NCI-H446 (cell line): ENCODE data around the gene ZNF326.
A peak's percentile ranks its signal among the peaks of the same experiment; 100 is the strongest.
"Not testable (repeated sequence)": the region's sequence is repeated elsewhere in the genome, so short reads cannot be mapped to it uniquely, and the experiment has no call there.

Source experiments
- DNase-seq, 2 experiments: peaks; one replicate each; lab custom pipeline; 2025; lab: John Stamatoyannopoulos, UW

Gene ZNF326

DNA sequence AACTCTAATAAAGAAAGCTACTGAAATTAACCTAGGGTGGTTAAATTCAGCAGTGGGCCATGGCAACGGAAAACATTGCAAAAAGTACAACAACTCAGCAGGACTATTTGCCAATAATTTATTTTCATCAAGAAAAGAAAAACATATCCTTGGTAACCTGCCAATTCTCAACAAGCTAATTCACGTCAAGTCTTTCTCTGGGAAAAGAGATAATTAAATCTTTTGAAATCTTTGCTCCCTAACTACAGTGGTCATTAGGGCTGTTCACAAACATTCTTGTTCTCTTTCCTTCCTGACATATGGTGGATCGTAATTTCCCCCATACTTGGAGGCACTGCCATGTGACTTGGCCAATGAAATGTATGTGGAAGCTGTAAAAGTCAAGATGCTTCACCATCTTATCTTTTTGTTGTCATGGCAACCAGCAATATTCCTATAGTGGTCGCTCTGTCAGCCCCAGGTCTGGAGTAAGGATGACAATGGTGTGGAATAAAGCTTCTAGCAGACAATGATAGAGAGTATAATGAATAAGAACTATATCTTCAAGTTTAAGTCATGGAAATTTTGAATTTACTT is 29.6 kb upstream of the ZNF326 start:
- DNase-seq = peak; percentile 38 to 48

DNA sequence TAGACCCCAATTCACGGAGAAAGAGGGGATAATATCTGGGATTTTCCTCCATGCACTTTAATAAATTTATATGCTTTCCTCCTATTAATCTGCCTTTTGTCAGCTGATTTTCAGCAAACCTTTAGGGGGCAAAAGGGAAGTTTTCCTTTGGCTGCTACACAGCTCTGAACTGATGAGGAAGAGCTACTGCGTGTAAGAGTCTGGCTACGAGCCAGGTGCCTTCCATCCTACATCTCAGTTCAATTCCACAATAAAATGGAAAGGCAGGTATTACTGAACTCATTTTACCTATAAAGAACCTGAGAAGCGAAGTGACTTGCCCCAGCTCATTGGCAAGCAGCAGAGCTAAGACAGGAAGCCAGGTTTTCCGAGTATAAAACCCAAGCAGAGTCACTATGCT is 28.3 kb upstream of the ZNF326 start:
- no peak for DNase-seq

DNA sequence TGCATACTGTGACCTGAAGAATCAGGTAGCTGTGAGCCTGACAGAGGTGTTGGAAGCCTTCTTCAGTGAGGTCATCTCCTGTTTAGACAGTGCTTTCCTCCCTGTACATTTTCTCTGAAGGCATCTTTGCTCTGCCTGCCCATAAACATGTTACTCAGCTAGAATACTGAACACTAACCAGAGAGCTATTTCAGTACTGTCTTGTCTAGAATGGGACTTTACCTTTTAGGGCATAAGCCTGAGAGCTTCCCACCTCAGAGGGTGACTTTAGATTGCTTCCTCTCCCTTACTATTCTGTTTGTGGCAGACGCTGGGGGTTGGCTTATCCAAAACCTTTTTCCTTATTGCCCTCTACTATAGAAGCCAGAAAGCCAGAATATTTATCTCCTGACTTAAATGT is 23.3 kb upstream of the ZNF326 start:
- DNase-seq = no peak

DNA sequence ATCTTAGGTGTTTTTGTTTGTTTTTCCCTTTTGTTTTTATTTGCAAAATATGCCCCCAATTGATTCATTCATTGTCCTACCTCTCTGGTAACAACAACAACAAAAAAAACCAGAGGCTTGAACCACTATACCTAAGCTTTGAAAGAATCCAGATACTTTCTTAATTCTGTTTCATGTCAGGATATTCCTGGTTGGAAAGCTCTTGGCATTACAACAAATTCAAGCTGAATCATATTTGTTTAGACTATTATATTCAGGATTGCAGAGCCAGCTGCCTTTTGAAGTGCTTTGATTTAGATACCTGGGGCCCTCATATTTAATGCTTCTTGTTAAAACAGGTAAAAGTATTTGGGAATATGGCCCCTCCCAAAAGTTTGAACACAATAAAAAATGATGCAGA is 22.9 kb upstream of the ZNF326 start:
- no peak for DNase-seq

DNA sequence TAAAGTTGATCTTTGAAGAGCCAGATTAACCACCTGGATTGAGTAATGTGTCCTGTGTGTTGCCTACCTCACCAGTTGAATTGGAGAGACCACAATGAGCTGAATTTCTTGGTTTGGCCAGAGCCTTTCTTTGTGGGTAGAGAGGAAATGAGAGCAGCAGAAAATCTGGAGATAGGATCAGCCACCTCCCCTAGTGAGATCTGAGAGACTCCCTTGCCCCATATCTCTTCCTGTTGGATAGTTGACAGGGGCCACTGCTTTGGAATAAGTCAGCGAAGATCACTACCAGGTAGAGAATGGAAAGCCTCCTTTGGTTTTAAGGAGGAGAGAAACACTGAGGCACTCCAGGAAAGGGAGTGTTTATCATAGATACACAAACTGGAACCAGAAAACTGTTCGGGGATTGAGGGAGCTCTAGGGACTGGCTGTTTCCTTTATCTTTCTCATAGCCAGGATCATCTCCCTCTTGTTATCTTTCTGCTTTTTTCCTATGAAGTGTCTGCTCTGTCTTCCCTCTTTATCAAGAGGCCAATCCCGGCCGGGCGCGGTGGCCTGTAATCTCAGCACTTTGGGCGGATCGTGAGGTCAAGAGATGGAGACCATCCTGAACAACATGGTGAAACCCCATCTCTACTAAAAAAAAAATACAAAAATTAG is 21.3 kb upstream of the ZNF326 start:
- DNase-seq = no peak

DNA sequence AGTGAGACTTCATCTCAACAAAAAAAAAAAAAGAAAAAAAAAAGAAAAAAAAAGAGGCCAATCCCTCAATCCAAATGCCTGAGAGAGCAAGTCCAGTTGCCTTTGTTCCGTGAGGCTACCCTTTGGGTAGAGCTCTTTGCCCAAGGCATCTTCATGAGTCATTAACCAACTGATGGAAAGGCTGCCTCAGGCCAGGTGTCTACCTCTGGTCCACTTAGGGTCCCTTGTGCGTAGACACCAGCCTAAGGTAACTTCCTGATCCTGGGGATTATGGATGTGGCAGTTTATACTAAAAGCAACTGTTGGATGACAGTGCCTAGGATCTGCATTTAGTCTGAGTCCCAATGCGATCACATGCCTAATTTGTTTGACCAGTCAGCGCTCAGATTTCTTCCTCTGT is 20.7 kb upstream of the ZNF326 start:
- DNase-seq = no peak

DNA sequence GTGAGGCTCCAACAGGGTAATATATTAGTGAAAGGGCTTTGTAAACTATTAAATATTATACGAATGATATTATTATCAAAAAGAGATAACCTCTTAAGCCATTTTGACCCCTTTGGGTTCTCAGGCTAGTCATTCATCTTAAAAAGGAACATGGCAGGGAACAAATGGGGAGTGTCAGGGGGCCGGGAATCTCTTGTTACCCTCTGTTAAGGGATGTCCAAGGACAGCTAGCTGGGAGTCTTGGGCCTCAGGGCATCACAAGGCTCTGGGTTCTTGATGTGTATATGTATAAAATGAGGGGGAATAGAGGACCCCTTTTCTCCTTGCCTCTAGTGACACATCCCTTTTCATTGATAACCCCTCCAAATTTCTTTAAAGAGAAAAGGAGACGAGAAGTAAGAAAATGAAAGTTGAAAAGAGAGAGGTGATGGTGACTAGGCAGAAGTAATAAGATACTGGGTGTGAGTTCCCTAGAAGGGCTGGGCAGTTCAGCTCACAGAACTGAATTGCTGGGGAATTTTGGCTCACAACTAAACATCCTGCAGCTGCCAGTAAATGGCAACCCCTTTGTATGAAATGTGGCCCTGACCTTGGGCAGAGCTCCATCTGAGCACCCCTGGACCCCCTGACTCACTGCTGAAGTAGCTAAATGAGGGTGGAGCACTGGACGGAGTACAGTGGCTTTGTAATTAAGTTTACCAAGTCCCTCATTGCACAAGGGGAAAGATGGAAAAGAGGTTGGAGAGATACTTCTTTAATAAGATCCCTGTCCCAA is 20.0 kb upstream of the ZNF326 start:
- no peak for DNase-seq

DNA sequence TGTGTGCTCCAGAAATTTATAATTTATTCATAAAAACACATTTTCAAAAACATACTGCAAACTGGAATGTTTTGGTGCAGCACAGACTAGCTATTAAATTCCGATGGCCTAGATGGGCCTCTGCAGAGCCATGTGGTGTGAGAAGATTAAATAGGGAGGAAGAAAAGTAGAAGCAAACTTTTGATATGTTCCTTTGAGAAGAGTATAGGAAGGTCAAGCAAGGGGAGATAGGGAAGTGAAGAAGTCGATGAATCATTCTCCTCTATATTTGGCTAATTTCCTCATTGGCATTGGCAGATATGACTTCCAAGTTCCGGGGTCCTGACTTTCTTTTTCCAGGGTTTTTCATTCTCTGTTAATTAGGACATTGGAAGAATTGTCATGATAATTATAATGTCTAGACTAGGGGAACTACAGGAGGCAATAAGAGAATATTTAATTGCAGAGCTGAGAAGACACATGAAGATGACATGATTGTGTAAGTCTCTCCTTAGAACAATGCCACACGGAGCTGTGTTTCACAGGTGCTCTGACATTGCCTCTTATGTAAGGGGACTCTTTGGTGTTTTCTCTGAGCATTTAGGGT is 19.3 kb upstream of the ZNF326 start:
- no peak for DNase-seq

DNA sequence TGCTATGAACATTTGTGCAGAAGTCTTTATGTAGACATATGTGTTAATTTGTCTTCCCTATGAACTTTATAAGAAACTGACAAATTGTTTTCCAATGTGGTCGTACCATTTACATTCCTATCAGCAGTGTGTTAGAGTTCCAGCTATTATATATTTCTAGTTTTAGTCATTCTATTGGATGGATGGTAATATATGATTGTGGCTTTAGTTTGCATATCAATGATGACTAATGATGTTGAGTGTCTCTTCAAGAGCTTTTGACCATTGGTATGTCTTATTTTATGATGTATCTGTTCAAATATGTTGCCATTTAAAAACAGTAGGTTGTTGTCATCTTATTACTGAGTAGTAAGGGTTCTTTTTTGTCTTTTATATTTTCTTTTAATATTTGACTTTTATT is 16.2 kb upstream of the ZNF326 start:
- no peak for DNase-seq

DNA sequence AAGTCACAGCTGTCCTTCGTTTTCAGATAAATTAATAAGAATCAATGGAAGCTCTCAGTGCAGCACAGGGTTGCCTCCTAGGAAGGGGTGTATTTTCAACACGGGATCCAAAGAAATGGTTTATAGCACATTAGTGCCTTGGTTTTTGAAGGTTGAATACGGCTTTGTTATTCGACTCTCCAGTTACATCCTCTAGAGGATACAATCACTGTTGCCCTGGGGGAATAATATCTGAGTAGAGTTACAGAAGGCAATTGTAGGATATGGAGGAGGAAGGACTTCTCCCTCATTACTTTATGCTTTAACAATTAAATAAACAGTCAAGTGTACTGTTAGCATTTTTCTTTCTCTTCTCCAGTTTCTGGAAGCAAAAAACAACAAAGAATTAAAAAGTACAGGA is 14.3 kb upstream of the ZNF326 start:
- no peak for DNase-seq

DNA sequence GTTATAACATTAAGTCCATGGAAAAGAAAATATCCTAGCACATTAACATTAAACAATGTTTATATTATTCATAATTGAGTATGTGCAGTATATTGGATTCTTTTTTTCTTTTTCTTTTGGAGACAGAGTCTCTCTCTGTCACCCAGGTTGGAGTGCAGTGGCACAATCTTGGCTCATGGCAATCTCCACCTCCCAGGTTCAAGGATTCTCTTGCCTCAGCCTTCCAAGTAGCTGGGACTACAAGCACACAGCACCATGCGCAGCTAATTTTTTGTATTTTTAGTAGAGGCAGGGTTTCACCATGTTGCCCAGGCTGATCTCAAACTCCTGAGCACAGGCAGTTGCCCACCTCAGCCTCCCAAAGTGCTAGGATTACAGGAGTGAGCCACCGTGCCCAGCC is 12.1 kb upstream of the ZNF326 start:
- DNase-seq = not testable (repeated sequence)

DNA sequence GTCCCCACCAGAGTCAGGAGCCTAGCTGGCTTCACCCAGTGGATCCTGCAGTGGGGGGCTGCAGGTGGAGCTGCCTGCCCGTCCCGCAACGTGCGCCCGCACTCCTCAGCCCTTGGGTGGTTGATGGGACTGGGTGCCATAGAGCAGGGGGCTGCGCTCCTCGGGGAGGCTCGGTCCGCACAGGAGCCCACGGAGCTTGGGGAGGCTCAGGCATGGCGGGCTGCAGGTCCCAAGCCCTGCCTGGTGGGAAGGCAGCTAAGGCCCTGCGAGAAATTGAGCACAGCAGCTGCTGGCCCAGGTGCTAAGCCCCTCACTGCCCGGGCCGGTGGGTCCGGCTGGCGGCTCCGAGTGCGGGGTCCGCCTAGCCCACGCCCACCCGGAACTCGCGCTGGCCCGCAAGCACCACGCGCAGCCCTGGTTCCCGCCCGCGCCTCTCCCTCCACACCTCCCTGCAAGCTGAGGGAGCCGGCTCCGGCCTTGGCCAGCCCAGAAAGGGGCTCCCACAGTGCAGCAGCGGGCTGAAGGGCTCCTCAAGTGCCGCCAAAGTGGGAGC is 10.3 kb upstream of the ZNF326 start:
- DNase-seq = not testable (repeated sequence)

DNA sequence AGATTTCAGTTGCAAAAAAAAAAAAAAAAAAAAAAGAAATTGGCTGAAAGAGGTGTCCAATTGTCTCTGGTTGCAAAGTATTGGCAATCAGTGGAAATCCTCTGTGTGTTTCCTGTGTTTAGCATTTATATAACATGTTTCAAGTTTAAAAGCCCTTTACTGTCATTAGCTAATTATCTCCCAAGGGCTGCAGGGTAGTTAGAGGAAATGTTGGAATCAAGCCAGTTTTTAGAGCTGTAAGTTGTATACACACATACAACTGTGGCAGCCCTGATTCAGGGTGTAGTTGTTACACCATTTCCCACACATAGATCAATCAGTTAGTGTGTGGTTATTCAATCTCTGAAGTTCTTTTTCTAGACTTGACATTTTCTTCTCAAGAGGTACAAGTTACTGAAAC is 8.9 kb upstream of the ZNF326 start:
- DNase-seq = peak in 1 of 2 experiments; percentile 15

DNA sequence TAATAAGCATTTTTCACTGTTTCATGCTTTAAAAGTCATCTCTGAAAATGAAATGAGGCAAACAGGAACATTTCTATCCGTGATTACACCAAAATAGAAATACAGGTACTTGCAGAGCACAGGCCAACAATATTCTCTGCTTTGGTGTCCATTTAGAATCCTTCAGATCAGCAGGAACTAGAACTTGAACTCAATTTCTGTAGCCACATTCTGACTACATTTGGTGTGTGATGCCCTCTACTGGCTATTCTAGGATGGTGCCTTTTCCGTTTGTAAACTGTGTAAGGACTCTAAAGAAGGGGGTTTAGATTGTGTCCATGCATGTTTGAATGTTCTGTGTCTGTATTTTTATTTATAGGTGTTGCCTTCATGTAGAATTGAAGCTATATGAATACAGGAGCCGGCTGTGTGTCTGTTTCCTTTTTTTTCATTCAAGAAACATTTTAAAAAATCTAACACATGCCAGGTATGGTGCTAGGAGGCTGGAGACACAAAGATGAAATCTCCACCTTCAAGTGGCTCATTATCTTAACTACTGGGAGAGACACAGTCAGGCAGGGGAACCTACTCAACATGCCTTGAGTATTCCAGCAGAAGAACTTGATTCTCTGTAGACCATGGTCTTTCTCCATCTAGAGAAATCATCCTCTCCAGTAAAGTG is 7.6 kb upstream of the ZNF326 start:
- DNase-seq = peak; percentile 46 to 86

DNA sequence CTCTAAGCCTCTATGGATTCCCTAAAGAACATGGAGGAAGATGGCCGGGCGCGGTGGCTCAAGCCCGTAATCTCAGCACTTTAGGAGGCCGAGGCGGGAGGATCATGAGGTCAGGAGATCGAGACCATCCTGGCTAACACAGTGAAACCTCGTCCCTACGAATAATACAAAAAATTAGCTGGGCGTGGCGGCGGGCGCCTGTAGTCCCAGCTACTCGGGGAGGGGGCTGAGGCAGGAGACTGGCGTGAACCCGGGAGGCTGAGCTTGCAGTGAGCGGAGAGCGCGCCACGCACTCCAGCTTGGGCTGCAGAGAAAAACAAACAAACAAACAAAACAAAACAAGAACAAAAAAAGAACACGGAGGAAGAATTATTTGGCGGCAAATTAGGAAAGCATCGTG is 5.8 kb upstream of the ZNF326 start:
- no peak for DNase-seq

DNA sequence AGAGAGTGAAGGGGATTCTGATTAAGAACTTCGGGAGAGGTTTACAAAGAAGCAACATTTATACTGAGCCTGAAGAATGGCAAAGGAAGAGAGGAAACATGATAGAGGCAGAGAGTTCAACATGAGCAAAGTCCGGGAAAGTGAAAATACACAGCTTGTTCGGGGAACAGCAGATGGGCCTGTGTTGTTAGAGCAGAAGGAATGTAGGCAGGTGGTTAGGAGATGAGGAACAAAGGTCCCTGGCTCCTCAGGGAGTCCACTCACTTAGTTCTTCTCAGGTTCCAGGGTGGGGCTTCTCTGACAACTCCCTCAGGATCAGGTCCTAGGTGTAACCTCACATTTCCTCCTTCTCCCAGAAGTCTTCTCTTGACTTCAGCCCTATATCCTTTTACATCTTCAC is 5.1 kb upstream of the ZNF326 start:
- peak in 1 of 2 experiments; percentile 60 for DNase-seq

DNA sequence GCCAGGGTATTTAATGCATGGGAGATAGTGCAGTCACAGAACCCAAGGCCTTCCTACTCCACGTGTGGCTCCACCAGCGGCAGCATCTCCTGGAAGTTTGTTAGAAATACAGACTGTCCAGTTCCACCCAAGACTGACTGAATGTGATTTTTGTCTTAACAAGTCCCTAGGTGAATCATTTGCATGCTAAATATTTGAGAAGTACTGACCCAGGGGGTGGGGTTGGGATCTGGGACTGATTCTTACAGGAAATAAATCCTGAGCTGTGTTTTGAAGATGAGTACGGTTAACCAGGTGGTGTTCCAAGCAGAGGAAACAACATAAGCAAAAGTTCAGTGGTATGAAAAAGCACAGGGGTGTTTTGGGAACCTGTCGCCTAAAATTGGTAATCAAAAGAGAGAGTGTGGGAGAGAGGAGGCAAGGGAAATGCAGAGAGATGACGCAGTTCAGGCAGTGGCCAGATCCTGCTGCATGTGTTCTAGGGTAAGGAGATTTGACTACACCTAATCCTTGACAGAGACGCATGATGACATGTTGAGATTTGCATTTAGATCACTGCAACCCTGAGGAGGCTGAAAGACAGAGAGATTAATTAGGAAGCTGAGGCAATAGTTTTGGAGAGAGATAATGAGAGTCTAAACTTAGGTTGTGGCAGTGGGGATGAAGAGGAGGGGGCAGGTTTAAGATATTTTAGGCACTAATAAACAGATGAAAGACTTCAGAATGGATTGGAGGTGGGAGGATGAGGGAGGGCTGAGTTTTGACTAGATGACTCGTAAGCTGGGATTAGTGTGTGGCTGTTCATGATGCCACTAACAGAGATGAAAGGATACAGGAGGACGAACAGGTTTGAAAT is 3.7 kb upstream of the ZNF326 start:
- no peak for DNase-seq

DNA sequence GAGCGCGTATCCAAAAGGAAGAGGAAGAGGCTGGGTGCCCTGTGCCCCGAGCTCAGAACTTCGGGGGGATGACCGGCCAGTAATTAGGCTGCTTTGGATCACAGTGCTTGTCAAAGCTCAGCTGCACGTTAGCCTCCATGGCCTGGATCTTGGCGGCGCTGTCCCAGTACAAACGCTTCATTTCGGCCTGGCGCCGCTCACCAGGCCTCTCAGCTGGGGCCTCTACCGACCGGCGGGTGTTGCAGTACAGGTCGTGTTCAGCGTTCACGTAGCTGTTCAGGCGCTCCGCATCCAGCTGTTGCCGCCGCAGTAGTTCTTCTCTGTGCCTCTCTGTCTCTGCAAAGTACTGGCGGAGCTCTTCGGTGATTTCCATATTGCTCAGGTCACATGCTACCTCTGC is 1.4 kb upstream of the ZNF326 start:
- no peak for DNase-seq

DNA sequence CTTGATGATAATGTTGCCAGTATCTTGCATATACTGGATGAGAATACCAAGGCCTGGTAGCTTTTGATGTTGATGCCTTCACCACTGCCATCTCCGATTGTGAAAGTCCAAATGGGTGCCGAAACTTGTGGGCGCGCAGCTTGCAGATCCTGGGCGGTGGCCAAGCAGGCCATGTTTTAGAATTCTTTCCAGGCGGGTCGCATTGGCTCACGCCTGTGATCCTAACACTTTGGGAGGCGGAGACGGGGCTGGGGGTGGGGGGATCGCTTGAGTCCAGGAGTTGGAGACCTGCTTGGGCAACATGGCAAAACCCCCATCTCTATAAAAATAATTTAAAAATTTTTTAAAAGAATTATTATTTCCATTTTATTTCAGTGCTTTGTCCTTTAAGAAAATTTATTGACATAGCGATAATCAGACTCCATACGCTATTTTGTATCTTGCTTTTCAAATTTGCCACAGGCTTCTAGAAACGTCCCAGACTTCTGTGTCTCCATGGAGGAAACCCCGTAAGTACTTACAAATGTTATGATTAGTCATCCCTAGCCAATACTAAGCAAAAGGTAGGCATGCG is 592 bp upstream of the ZNF326 start:
- no peak for DNase-seq

DNA sequence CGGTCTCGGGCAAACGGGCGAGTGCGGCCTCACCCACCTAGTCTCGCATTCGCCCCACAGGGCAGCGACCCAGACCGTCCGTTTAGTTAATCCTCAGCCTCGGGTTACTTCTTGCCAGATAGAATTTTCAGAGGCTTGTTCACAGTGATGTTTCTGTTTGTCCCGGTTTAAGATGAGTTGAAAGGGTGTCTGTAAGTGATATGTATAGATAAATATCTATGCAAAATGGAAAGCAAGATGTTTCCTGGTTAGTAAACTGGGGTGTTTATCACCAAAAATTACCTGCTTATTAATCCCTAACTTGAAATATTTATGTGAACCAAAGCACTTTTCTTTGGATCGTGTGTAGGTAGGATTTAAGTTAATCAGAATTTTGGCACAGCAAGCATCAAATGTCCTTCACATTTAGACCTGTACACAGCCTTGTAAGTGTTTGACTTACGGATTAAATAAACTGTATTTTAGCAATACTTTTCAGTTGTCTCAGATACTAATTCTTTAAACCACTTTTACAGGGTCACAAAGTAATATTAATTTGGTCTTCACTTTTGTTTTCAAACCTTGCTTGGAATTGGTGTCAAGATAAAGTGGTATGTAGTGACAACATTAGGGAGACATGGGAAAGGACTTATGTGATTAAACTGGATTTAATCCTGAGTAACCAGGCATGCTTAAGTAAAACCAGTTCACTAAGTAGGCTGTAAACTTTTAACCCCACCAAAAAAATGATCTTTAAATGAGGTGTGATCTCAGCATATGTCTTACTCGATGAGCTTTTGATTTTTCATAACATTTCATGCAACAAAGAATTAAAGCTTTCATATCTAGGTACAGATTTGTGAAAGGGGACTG is 914 bp downstream of the ZNF326 start:
- DNase-seq = no peak
